Measurements from ENCODE around the gene TSGA10. TPM values are rescaled to one million over a fixed set of nuclear protein-coding genes. Genes with fewer than 3 reads are reported as not detected.

Gene TSGA10
- total RNA-seq, 1 experiment from 2014 or later = 11.6 TPM

- CTCF ChIA-PET = interaction anchor here (1.0 to 2.0 kb wide), 4 partner anchors 9 to 14 kb away, joined by 4 to 7 read pairs (median 4); partner anchors contain the start of gene MITD1
- POLR2A ChIA-PET = interaction anchor here (2.4 to 4.5 kb wide), 3 partner anchors 11 to 25 kb away, joined by 11 to 31 read pairs (median 18); partner anchors contain the start of genes C2orf15, LIPT1, MITD1 and MRPL30
- no peak overlapping the region for H3K4me3 Mint-ChIP-seq (ENCODE audit: unreplicated experiment)
- intact Hi-C loops (cut with micrococcal nuclease) = no loop called here
- H3K27ac Mint-ChIP-seq (ENCODE audit: low read depth, unreplicated experiment) = no peak overlapping the region
- no peak for DNase-seq (ENCODE audit: unreplicated experiment)
- no peaks in the 10 kb centered on the region for H3K27me3 Mint-ChIP-seq (ENCODE audit: insufficient read depth, unreplicated experiment)
- peaks cover 70% of the 10 kb centered on the region for H3K36me3 Mint-ChIP-seq (ENCODE audit: insufficient read depth, unreplicated experiment)
- H3K4me1 Mint-ChIP-seq (ENCODE audit: insufficient read depth, unreplicated experiment) = no peaks in the 10 kb centered on the region
- H3K9me3 Mint-ChIP-seq (ENCODE audit: unreplicated experiment) = no peaks in the 10 kb centered on the region
- TF ChIP-seq, protein P1, sequence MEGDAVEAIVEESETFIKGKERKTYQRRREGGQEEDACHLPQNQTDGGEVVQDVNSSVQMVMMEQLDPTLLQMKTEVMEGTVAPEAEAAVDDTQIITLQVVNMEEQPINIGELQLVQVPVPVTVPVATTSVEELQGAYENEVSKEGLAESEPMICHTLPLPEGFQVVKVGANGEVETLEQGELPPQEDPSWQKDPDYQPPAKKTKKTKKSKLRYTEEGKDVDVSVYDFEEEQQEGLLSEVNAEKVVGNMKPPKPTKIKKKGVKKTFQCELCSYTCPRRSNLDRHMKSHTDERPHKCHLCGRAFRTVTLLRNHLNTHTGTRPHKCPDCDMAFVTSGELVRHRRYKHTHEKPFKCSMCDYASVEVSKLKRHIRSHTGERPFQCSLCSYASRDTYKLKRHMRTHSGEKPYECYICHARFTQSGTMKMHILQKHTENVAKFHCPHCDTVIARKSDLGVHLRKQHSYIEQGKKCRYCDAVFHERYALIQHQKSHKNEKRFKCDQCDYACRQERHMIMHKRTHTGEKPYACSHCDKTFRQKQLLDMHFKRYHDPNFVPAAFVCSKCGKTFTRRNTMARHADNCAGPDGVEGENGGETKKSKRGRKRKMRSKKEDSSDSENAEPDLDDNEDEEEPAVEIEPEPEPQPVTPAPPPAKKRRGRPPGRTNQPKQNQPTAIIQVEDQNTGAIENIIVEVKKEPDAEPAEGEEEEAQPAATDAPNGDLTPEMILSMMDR (IDR thresholded peaks at IDR 0.05; ENCODE audit: unreplicated experiment) = no peak
- BruUV-seq (replicated peaks) = no TSS peak
Observed at GRCh38 chr2:99166218-99166617, 11.5 kb upstream of the TSGA10 start.

- peaks cover 53% of the 10 kb centered on the region for H3K36me3 Mint-ChIP-seq (ENCODE audit: insufficient read depth, unreplicated experiment)
- H3K9me3 Mint-ChIP-seq (ENCODE audit: unreplicated experiment) = no peaks in the 10 kb centered on the region
- H3K4me3 Mint-ChIP-seq (ENCODE audit: unreplicated experiment) = no peak overlapping the region
- CTCF ChIA-PET = interaction anchor here (0.9 kb wide), 1 partner anchor 18 kb away, joined by 3 read pairs; the partner anchor contains the start of gene C2orf15
- DNase-seq (ENCODE audit: unreplicated experiment) = no peak
- H3K27ac Mint-ChIP-seq (ENCODE audit: low read depth, unreplicated experiment) = no peak overlapping the region
- H3K4me1 Mint-ChIP-seq (ENCODE audit: insufficient read depth, unreplicated experiment) = peaks cover 20% of the 10 kb centered on the region
- intact Hi-C loops (cut with micrococcal nuclease) = loop anchor here (5.0 kb wide), 1 partner anchor 178 kb away; the partner anchor contains the start of genes EIF5B and TXNDC9
- TF ChIP-seq, protein P1 (IDR thresholded peaks at IDR 0.05; ENCODE audit: unreplicated experiment) = no peak
- BruUV-seq (replicated peaks) = no TSS peak
- POLR2A ChIA-PET = interaction anchor here (1.1 kb wide), 1 partner anchor 20 kb away, joined by 3 read pairs; no protein-coding TSS in a partner anchor
- H3K27me3 Mint-ChIP-seq (ENCODE audit: insufficient read depth, unreplicated experiment) = no peaks in the 10 kb centered on the region
Observed at GRCh38 chr2:99159594-99159993, 4.9 kb upstream of the TSGA10 start.

DNA sequence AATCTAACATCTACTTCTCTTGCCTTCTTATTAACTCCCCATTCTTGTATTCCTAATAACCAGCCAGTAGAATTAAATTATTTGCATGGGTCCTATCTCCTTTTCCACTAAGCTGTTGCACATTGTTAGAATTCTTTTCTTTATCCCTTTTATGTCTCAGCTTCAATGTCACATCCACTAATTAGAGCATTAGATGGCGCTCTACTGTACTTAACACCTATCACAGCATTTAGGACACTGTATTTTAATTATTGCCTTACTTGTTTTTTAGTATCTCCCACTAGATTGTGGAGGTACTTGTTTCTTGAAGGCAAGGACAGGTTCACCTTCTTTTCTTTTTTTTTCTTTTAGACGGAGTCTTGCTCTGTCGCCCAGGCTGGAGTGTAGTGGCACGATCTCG lies 3.9 kb upstream of the TSGA10 start:
- H3K4me3 Mint-ChIP-seq (ENCODE audit: unreplicated experiment) = no peak overlapping the region
- TF ChIP-seq, protein P1 (IDR thresholded peaks at IDR 0.05; ENCODE audit: unreplicated experiment) = no peak
- peaks cover 53% of the 10 kb centered on the region for H3K36me3 Mint-ChIP-seq (ENCODE audit: insufficient read depth, unreplicated experiment)
- no peak overlapping the region for H3K27ac Mint-ChIP-seq (ENCODE audit: low read depth, unreplicated experiment)
- peaks cover 26% of the 10 kb centered on the region for H3K4me1 Mint-ChIP-seq (ENCODE audit: insufficient read depth, unreplicated experiment)
- DNase-seq (ENCODE audit: unreplicated experiment) = no peak
- H3K27me3 Mint-ChIP-seq (ENCODE audit: insufficient read depth, unreplicated experiment) = no peaks in the 10 kb centered on the region
- no peaks in the 10 kb centered on the region for H3K9me3 Mint-ChIP-seq (ENCODE audit: unreplicated experiment)
- ChIA-PET CTCF (no interaction called here), POLR2A (interaction anchor here (0.9 to 7.4 kb wide), 3 partner anchors 17 to 178 kb away, joined by 3 to 139 read pairs (median 3); partner anchors contain the start of genes C2orf15 and TXNDC9)
- no TSS peak for BruUV-seq (replicated peaks)
- intact Hi-C loops (cut with micrococcal nuclease) = loop anchor here (5.0 kb wide), 1 partner anchor 179 kb away; the partner anchor contains the start of genes EIF5B and TXNDC9

GRCh38 chr2:99156891-99157290 lies 2.1 kb upstream of the TSGA10 start:
- ChIA-PET CTCF (interaction anchor here (1.1 kb wide), 2 partner anchors 10 to 180 kb away, joined by 3 to 4 read pairs; partner anchors contain the start of gene EIF5B), POLR2A (interaction anchor here (3.4 to 7.4 kb wide), 4 partner anchors 10 to 24 kb away, joined by 12 to 139 read pairs (median 59); partner anchors contain the start of genes C2orf15, MITD1 and MRPL30)
- BruUV-seq (replicated peaks) = no TSS peak
- Mint-ChIP-seq H3K4me1 (ENCODE audit: insufficient read depth, unreplicated experiment) (peaks cover 26% of the 10 kb centered on the region), H3K27me3 (ENCODE audit: insufficient read depth, unreplicated experiment) (no peaks in the 10 kb centered on the region), H3K36me3 (ENCODE audit: insufficient read depth, unreplicated experiment) (peaks cover 43% of the 10 kb centered on the region), H3K4me3 (ENCODE audit: unreplicated experiment) (no peak overlapping the region), H3K9me3 (ENCODE audit: unreplicated experiment) (no peaks in the 10 kb centered on the region), H3K27ac (ENCODE audit: low read depth, unreplicated experiment) (peak overlapping the region; percentile 95)
- DNase-seq (ENCODE audit: unreplicated experiment) = no peak
- intact Hi-C loops (cut with micrococcal nuclease) = loop anchor here (5.0 kb wide), 1 partner anchor 180 kb away; the partner anchor contains the start of genes EIF5B and TXNDC9
- TF ChIP-seq, protein P1 (IDR thresholded peaks at IDR 0.05; ENCODE audit: unreplicated experiment) = no peak
